Endothelial cell (in vitro differentiated cells): ENCODE results near the gene SORL1-AS1.

Experiments used
- DNase-seq: peaks from one replicate; pipeline ENCODE4 v3.0.0; 2021; ENCODE audit warnings: low spot score
- H3K27ac Mint-ChIP-seq: one replicate; pipeline ENCODE4 v1.8.0; 2021; ENCODE audit warnings: mixed read lengths, inconsistent platforms; ENCODE audit not compliant: unreplicated experiment
- H3K27me3 Mint-ChIP-seq: one replicate; pipeline ENCODE4 v1.8.0; 2021; ENCODE audit warnings: mild to moderate bottlenecking, moderate library complexity, mixed read lengths, inconsistent platforms; ENCODE audit not compliant: unreplicated experiment
- H3K36me3 Mint-ChIP-seq: one replicate; pipeline ENCODE4 v1.8.0; 2021; ENCODE audit warnings: mild to moderate bottlenecking, low read depth, mixed read lengths, inconsistent platforms; ENCODE audit not compliant: unreplicated experiment
- H3K4me1 Mint-ChIP-seq: one replicate; pipeline ENCODE4 v1.8.0; 2021; ENCODE audit warnings: mild to moderate bottlenecking, mixed read lengths, inconsistent platforms; ENCODE audit not compliant: unreplicated experiment
- H3K4me3 Mint-ChIP-seq: one replicate; pipeline ENCODE4 v1.8.0; 2021; ENCODE audit warnings: mild to moderate bottlenecking, mixed read lengths, inconsistent platforms; ENCODE audit not compliant: unreplicated experiment
- H3K9me3 Mint-ChIP-seq: one replicate; pipeline ENCODE4 v1.8.0; 2021; ENCODE audit warnings: mixed read lengths, inconsistent platforms; ENCODE audit not compliant: unreplicated experiment
- CTCF ChIP-seq: fragments of 200-600 bp; sonication (generic); IDR thresholded peaks from one replicate; pipeline ENCODE4 v1.5.0; 2021; ENCODE audit warnings: antibody characterized with exemption; ENCODE audit not compliant: unreplicated experiment

Gene SORL1-AS1

GRCh38 chr11:121467965-121468364, 15.2 kb upstream of the SORL1-AS1 start:
- Mint-ChIP-seq H3K4me1 (peaks cover 9% of the 10 kb centered on the region), H3K27ac (no peak overlapping the region)
- no peak for TF ChIP-seq CTCF

GRCh38 chr11:121467471-121467870, 14.7 kb upstream of the SORL1-AS1 start:
- no peak overlapping the region for H3K4me3 Mint-ChIP-seq
- H3K27ac Mint-ChIP-seq: peak overlapping the region; percentile 59

More at GRCh38 chr11:121467965-121468364, 15.2 kb upstream of the SORL1-AS1 start:
- Mint-ChIP-seq H3K27me3 (peaks cover 7% of the 10 kb centered on the region), H3K4me3 (no peak overlapping the region), H3K9me3 (no peaks in the 10 kb centered on the region), H3K36me3 (no peaks in the 10 kb centered on the region)
- DNase-seq: no peak

DNA sequence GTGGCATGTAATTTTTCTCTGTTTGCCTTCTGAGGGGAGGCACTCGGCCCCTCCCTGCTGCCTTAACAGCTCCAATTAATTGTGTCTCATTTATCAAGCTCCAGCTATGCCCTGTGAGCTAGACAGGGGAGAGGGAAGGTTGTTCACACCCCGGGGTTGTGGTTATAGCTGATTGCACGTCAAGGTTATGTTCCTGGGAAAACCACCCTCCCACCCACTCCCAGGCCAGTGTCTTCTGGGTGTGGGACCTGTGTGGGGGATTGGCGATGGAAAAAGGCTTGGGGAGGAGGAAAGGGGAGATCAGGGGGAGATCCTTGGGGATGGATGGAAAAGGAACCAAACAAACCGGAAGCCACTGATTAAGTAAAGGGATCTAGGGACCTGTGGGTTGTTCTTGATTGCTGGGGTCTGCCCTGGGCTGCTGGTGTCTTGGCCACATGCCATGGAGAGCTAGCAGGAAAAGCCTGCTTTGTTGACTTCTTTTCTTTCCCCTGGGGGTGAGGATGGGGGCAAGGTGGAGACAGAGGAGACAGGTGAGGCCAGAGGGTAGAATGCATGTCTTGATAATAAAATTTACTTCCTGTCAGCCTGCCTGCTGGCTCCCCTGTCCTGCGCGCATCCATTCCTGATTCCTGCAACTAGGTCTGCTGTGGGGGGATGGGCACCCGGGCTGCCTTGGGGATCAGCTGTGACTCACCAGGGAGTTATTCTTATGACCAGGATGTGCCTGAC, 13.5 kb upstream of the SORL1-AS1 start:
- peak; percentile 78 for DNase-seq
- Mint-ChIP-seq H3K9me3 (no peaks in the 10 kb centered on the region), H3K36me3 (no peaks in the 10 kb centered on the region), H3K27me3 (peaks cover 7% of the 10 kb centered on the region), H3K27ac (peak overlapping the region; percentile 72), H3K4me3 (no peak overlapping the region), H3K4me1 (peaks cover 9% of the 10 kb centered on the region)
- TF ChIP-seq CTCF: no peak

More at GRCh38 chr11:121467471-121467870, 14.7 kb upstream of the SORL1-AS1 start:
- no peak for TF ChIP-seq CTCF
- DNase-seq: no peak
- Mint-ChIP-seq H3K36me3 (no peaks in the 10 kb centered on the region), H3K27me3 (peaks cover 7% of the 10 kb centered on the region), H3K4me1 (peaks cover 9% of the 10 kb centered on the region), H3K9me3 (no peaks in the 10 kb centered on the region)

GRCh38 chr11:121465709-121466062, 12.9 kb upstream of the SORL1-AS1 start:
- Mint-ChIP-seq H3K27me3 (peaks cover 7% of the 10 kb centered on the region), H3K4me3 (no peak overlapping the region), H3K4me1 (peaks cover 9% of the 10 kb centered on the region), H3K27ac (peak overlapping the region; percentile 72), H3K9me3 (no peaks in the 10 kb centered on the region), H3K36me3 (no peaks in the 10 kb centered on the region)
- no peak for TF ChIP-seq CTCF
- DNase-seq: no peak

GRCh38 chr11:121464352-121464946, 11.7 kb upstream of the SORL1-AS1 start:
- Mint-ChIP-seq H3K27me3 (peaks cover 7% of the 10 kb centered on the region), H3K27ac (no peak overlapping the region), H3K36me3 (no peaks in the 10 kb centered on the region), H3K4me3 (no peak overlapping the region), H3K9me3 (no peaks in the 10 kb centered on the region), H3K4me1 (peaks cover 13% of the 10 kb centered on the region)
- no peak for TF ChIP-seq CTCF
- DNase-seq: no peak
